WTC11 (cell line): ENCODE results near the gene IL1R1. TPM values are rescaled to one million over a fixed set of nuclear protein-coding genes. Genes with fewer than 3 reads are reported as not detected.

Experiments used
- ATAC-seq: fragments of 200-7000 bp; cut with Tn5 transposase; 2 replicates; pipeline ENCODE4 v1.10.0; 2021; ENCODE audit warnings: mild to moderate bottlenecking, moderate library complexity
- CTCF ChIA-PET: fragments of 300-600 bp; sonication (Branson Sonifier 250); formaldehyde crosslinking; loops from one replicate; lab custom pipeline; 2021; ENCODE audit warnings: antibody characterized with exemption; lab: Charles Lee
- POLR2A ChIA-PET: fragments of 350-600 bp; sonication (Branson Sonifier 250); formaldehyde crosslinking; loops from one replicate; lab custom pipeline; 2021; ENCODE audit warnings: antibody characterized with exemption; lab: Charles Lee
- DNase-seq: peaks from one replicate; pipeline ENCODE4 v3.0.0; 2021; ENCODE audit warnings: low spot score
- H3K27ac Mint-ChIP-seq: 2 replicates; pipeline ENCODE4 v1.8.0; 2021; ENCODE audit warnings: mixed read lengths
- H3K27me3 Mint-ChIP-seq: 2 replicates; pipeline ENCODE4 v1.8.0; 2021; ENCODE audit warnings: low read depth, mild to moderate bottlenecking, moderate library complexity, mixed read lengths
- H3K36me3 Mint-ChIP-seq: 2 replicates; pipeline ENCODE4 v1.8.0; 2021; ENCODE audit warnings: mixed read lengths
- H3K4me1 Mint-ChIP-seq: 2 replicates; pipeline ENCODE4 v1.8.0; 2022; ENCODE audit warnings: mixed read lengths
- H3K4me3 Mint-ChIP-seq: 2 replicates; pipeline ENCODE4 v1.8.0; 2021; ENCODE audit warnings: mild to moderate bottlenecking, moderate library complexity, mixed read lengths
- H3K9me3 Mint-ChIP-seq: 2 replicates; pipeline ENCODE4 v1.8.0; 2021; ENCODE audit warnings: mixed read lengths
- CBFB ChIP-seq: sonication (generic); formaldehyde crosslinking; IDR thresholded peaks from 2 replicates; pipeline ENCODE4 v1.8.1; 2022; ENCODE audit warnings: mild to moderate bottlenecking, low read depth, missing genetic modification reagents
- FOXJ3 ChIP-seq: sonication (generic); formaldehyde crosslinking; IDR thresholded peaks from 2 replicates; pipeline ENCODE4 v1.9.0; 2021; ENCODE audit warnings: missing genetic modification reagents, mild to moderate bottlenecking, borderline replicate concordance
- GABPB1 ChIP-seq: sonication (generic); formaldehyde crosslinking; IDR thresholded peaks from 2 replicates; pipeline ENCODE4 v1.8.1; 2023; ENCODE audit warnings: mild to moderate bottlenecking, missing genetic modification reagents
- GTF2I ChIP-seq: fragments of 250-450 bp; sonication (Bioruptor Pico); conservative IDR thresholded peaks from 2 replicates; pipeline ENCODE4 v1.4.0; 2021; ENCODE audit warnings: mild to moderate bottlenecking
- IRF2 ChIP-seq: sonication (generic); formaldehyde crosslinking; IDR thresholded peaks from 2 replicates; pipeline ENCODE4 v1.8.0; 2022; ENCODE audit warnings: low read depth, missing genetic modification reagents, borderline replicate concordance
- JUN ChIP-seq: sonication (generic); formaldehyde crosslinking; IDR thresholded peaks from 2 replicates; pipeline ENCODE4 v1.8.0; 2023; ENCODE audit warnings: mild to moderate bottlenecking, missing genetic modification reagents
- MYBL2 ChIP-seq: sonication (generic); formaldehyde crosslinking; IDR thresholded peaks from 2 replicates; pipeline ENCODE4 v1.8.1; 2023; ENCODE audit warnings: mild to moderate bottlenecking, moderate library complexity, missing genetic modification reagents
- NR3C1 ChIP-seq: sonication (generic); formaldehyde crosslinking; conservative IDR thresholded peaks from 2 replicates; pipeline ENCODE4 v1.8.1; 2023; ENCODE audit warnings: low read depth, mild to moderate bottlenecking, missing genetic modification reagents
- OVOL2 ChIP-seq: fragments of 250-450 bp; sonication (Bioruptor Pico); IDR thresholded peaks from 2 replicates; pipeline ENCODE4 v1.9.0; 2021; ENCODE audit warnings: mild to moderate bottlenecking, borderline replicate concordance
- SMAD3 ChIP-seq: sonication (generic); formaldehyde crosslinking; IDR thresholded peaks from 2 replicates; pipeline ENCODE4 v1.8.0; 2022; ENCODE audit warnings: missing genetic modification reagents, mild to moderate bottlenecking, borderline replicate concordance
- SOX15 ChIP-seq: fragments of 250-450 bp; sonication (Bioruptor Pico); IDR thresholded peaks from 2 replicates; pipeline ENCODE4 v1.9.0; 2021; ENCODE audit warnings: mild to moderate bottlenecking
- TEAD1 ChIP-seq: sonication (generic); formaldehyde crosslinking; IDR thresholded peaks from 2 replicates; pipeline ENCODE4 v1.8.0; 2022; ENCODE audit warnings: mild to moderate bottlenecking, missing genetic modification reagents
- TEAD4 ChIP-seq: sonication (generic); formaldehyde crosslinking; IDR thresholded peaks from 2 replicates; pipeline ENCODE4 v1.8.0; 2022; ENCODE audit warnings: mild to moderate bottlenecking, missing genetic modification reagents
- ZNF317 ChIP-seq: sonication (generic); formaldehyde crosslinking; IDR thresholded peaks from 2 replicates; pipeline ENCODE4 v1.8.1; 2023; ENCODE audit warnings: low read depth, mild to moderate bottlenecking, moderate library complexity, missing genetic modification reagents, borderline replicate concordance
- ZNF423 ChIP-seq: fragments of 250-450 bp; sonication (Bioruptor Pico); IDR thresholded peaks from 2 replicates; pipeline ENCODE4 v2.1.2; 2022; ENCODE audit warnings: mild to moderate bottlenecking, moderate library complexity
- total RNA-seq: library from RNA; stranded (reverse); gene quantifications from 3 replicates; pipeline ENCODE4 v1.2.3, GENCODE V29; 2021
- TF ChIP-seq, protein P1 (sequence below): sonication (generic); formaldehyde crosslinking; IDR thresholded peaks from 2 replicates; pipeline ENCODE4 v1.8.1; 2023; ENCODE audit warnings: mild to moderate bottlenecking, missing genetic modification reagents, borderline replicate concordance
- TF ChIP-seq, protein P2 (sequence below): sonication (generic); formaldehyde crosslinking; IDR thresholded peaks from 2 replicates; pipeline ENCODE4 v1.8.1; 2022; ENCODE audit warnings: mild to moderate bottlenecking, moderate library complexity, missing genetic modification reagents
- TF ChIP-seq, protein P3 (sequence below): fragments of 250-450 bp; sonication (Bioruptor Pico); IDR thresholded peaks from 2 replicates; pipeline ENCODE4 v1.9.0; 2021; ENCODE audit warnings: mild to moderate bottlenecking
- TF ChIP-seq, protein P4 (sequence below): sonication (generic); formaldehyde crosslinking; IDR thresholded peaks from 2 replicates; pipeline ENCODE4 v1.8.1; 2022; ENCODE audit warnings: mild to moderate bottlenecking, missing genetic modification reagents, moderate library complexity, borderline replicate concordance
- TF ChIP-seq, protein P5 (sequence below): sonication (generic); formaldehyde crosslinking; IDR thresholded peaks from 2 replicates; pipeline ENCODE4 v1.8.0; 2022; ENCODE audit warnings: mild to moderate bottlenecking, missing genetic modification reagents

Gene IL1R1
- total RNA-seq, 1 experiment from 2014 or later: 0.37 TPM

DNA sequence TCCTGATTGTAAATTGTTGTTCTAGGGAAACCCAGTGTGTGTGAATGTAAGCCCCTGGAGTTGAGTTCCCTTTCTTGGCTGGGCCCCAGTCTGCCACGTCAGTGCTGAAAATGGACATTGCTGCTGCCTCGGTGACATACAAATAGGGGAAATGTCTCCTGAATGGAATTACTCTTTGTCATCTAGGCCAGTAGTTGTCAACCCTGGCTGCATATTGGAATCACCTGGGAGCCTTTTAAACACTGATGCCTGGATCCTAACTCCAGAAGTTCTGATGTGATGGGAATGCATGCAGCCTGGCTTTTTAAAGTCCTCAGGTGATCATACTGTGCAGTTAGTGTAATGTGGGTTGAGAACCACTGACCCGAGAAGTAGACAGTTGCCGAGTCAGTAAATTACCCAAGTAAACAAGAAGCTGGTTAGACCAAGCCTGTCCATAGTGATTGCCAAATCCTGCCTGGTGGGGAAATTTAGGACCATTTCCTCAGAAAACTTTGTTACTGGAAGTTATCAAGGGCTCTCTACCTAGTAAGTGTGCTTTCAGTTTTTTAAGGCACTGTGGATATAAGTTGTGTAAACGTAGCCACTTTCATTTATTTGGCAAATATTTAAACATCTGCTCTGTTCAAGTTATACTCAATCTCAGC is 27.6 kb upstream of the IL1R1 start:
- POLR2A ChIA-PET: no interaction called here
- ATAC-seq (no peak), DNase-seq (no peak)
- H3K36me3 Mint-ChIP-seq: no peaks in the 10 kb centered on the region
- no peak overlapping the region for H3K4me3 Mint-ChIP-seq
- TF ChIP-seq GABPB1 (CRISPR knock-in tag): 0 out of 2 replicates have a peak, but pooled peaks have one; percentile 17
- TF ChIP-seq GTF2I (CRISPR knock-in tag): no peak
- H3K27ac Mint-ChIP-seq: no peak overlapping the region
- CTCF ChIA-PET: no interaction called here
- H3K27me3 Mint-ChIP-seq: no peaks in the 10 kb centered on the region; the same call in 1 of the 2 replicates
- H3K4me1 Mint-ChIP-seq: peaks cover 16% of the 10 kb centered on the region
- no peaks in the 10 kb centered on the region; the same call in none of the 2 replicates for H3K9me3 Mint-ChIP-seq

DNA sequence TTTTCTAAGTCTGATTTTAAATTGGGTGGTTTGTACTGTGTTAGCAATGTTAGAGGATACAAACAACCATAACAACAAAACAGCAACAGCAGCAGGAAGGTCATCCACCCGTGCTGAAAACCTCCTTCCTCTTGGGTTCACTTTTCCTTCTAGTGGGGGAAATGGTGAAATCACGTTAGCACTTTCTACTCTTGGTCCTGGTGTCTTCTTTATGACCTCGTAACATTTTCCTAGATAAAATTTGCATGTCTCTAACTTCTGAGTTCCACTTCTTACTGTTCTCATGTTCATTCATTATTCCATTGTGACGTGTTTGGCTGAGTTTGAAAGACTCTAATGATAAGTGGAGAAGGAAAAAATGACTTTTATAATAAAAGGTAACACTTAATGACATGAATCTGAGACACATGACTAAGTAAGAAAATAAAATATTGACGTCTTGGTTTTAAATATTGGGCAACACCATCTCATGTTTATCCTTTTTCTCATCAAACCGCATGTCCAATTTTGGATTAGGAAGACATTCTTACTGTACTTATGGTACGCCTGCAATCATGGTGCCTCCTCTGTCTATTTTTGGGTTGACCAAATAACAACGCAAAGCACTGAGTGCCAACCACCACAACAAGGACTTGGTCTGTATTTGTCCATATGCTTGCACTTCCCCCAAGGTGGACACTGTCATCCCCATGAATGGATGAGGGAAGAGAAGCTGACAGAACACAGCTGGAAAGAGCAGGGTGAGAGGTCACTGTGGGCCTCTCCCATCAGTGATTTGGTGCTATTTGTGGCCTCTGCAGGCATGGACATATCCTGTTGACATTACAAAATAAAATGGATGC is 25.7 kb upstream of the IL1R1 start:
- CTCF ChIA-PET: interaction anchor here (1.4 kb wide), 1 partner anchor 25 kb away, joined by 3 read pairs; the partner anchor contains the start of gene IL1R1
- no peak for TF ChIP-seq OVOL2 (CRISPR knock-in tag)
- no peak for TF ChIP-seq JUN
- TF ChIP-seq, protein P1, sequence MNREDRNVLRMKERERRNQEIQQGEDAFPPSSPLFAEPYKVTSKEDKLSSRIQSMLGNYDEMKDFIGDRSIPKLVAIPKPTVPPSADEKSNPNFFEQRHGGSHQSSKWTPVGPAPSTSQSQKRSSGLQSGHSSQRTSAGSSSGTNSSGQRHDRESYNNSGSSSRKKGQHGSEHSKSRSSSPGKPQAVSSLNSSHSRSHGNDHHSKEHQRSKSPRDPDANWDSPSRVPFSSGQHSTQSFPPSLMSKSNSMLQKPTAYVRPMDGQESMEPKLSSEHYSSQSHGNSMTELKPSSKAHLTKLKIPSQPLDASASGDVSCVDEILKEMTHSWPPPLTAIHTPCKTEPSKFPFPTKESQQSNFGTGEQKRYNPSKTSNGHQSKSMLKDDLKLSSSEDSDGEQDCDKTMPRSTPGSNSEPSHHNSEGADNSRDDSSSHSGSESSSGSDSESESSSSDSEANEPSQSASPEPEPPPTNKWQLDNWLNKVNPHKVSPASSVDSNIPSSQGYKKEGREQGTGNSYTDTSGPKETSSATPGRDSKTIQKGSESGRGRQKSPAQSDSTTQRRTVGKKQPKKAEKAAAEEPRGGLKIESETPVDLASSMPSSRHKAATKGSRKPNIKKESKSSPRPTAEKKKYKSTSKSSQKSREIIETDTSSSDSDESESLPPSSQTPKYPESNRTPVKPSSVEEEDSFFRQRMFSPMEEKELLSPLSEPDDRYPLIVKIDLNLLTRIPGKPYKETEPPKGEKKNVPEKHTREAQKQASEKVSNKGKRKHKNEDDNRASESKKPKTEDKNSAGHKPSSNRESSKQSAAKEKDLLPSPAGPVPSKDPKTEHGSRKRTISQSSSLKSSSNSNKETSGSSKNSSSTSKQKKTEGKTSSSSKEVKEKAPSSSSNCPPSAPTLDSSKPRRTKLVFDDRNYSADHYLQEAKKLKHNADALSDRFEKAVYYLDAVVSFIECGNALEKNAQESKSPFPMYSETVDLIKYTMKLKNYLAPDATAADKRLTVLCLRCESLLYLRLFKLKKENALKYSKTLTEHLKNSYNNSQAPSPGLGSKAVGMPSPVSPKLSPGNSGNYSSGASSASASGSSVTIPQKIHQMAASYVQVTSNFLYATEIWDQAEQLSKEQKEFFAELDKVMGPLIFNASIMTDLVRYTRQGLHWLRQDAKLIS (CRISPR knock-in tag): no peak
- TF ChIP-seq SMAD3 (CRISPR knock-in tag): no peak
- no peak for TF ChIP-seq IRF2 (CRISPR knock-in tag)
- TF ChIP-seq MYBL2 (CRISPR knock-in tag): no peak
- TF ChIP-seq SOX15: no peak
- no peak for TF ChIP-seq NR3C1 (CRISPR knock-in tag)
- TF ChIP-seq, protein P2, sequence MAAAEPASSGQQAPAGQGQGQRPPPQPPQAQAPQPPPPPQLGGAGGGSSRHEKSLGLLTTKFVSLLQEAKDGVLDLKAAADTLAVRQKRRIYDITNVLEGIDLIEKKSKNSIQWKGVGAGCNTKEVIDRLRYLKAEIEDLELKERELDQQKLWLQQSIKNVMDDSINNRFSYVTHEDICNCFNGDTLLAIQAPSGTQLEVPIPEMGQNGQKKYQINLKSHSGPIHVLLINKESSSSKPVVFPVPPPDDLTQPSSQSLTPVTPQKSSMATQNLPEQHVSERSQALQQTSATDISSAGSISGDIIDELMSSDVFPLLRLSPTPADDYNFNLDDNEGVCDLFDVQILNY (CRISPR knock-in tag): no peak
- H3K27me3 Mint-ChIP-seq: no peaks in the 10 kb centered on the region
- POLR2A ChIA-PET: no interaction called here
- no peaks in the 10 kb centered on the region for H3K36me3 Mint-ChIP-seq
- no peak overlapping the region for H3K27ac Mint-ChIP-seq
- H3K4me3 Mint-ChIP-seq: no peak overlapping the region
- H3K9me3 Mint-ChIP-seq: no peaks in the 10 kb centered on the region; the same call in none of the 2 replicates
- DNase-seq (no peak), ATAC-seq (no peak)
- H3K4me1 Mint-ChIP-seq: peaks cover 9% of the 10 kb centered on the region

- ChIA-PET POLR2A (interaction anchor here (0.6 kb wide), 1 partner anchor 16 kb away, joined by 4 read pairs; no protein-coding TSS in a partner anchor), CTCF (interaction anchor here (1.4 kb wide), 1 partner anchor 25 kb away, joined by 3 read pairs; the partner anchor contains the start of gene IL1R1)
- H3K9me3 Mint-ChIP-seq: no peaks in the 10 kb centered on the region; the same call in 1 of the 2 replicates
- no peak for DNase-seq
- H3K4me3 Mint-ChIP-seq: no peak overlapping the region
- no peaks in the 10 kb centered on the region for H3K36me3 Mint-ChIP-seq
- H3K4me1 Mint-ChIP-seq: peaks cover 3% of the 10 kb centered on the region
- ATAC-seq: no peak
- H3K27ac Mint-ChIP-seq: no peak overlapping the region
- no peaks in the 10 kb centered on the region for H3K27me3 Mint-ChIP-seq
- TF ChIP-seq TEAD1 (CRISPR knock-in tag): no peak
- TF ChIP-seq, protein P3, sequence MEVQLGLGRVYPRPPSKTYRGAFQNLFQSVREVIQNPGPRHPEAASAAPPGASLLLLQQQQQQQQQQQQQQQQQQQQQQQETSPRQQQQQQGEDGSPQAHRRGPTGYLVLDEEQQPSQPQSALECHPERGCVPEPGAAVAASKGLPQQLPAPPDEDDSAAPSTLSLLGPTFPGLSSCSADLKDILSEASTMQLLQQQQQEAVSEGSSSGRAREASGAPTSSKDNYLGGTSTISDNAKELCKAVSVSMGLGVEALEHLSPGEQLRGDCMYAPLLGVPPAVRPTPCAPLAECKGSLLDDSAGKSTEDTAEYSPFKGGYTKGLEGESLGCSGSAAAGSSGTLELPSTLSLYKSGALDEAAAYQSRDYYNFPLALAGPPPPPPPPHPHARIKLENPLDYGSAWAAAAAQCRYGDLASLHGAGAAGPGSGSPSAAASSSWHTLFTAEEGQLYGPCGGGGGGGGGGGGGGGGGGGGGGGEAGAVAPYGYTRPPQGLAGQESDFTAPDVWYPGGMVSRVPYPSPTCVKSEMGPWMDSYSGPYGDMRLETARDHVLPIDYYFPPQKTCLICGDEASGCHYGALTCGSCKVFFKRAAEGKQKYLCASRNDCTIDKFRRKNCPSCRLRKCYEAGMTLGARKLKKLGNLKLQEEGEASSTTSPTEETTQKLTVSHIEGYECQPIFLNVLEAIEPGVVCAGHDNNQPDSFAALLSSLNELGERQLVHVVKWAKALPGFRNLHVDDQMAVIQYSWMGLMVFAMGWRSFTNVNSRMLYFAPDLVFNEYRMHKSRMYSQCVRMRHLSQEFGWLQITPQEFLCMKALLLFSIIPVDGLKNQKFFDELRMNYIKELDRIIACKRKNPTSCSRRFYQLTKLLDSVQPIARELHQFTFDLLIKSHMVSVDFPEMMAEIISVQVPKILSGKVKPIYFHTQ (CRISPR knock-in tag): no peak
- no peak for TF ChIP-seq CBFB
- TF ChIP-seq FOXJ3 (CRISPR knock-in tag): no peak
- TF ChIP-seq, protein P4, sequence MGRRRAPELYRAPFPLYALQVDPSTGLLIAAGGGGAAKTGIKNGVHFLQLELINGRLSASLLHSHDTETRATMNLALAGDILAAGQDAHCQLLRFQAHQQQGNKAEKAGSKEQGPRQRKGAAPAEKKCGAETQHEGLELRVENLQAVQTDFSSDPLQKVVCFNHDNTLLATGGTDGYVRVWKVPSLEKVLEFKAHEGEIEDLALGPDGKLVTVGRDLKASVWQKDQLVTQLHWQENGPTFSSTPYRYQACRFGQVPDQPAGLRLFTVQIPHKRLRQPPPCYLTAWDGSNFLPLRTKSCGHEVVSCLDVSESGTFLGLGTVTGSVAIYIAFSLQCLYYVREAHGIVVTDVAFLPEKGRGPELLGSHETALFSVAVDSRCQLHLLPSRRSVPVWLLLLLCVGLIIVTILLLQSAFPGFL (CRISPR knock-in tag): no peak
- TF ChIP-seq, protein P5, sequence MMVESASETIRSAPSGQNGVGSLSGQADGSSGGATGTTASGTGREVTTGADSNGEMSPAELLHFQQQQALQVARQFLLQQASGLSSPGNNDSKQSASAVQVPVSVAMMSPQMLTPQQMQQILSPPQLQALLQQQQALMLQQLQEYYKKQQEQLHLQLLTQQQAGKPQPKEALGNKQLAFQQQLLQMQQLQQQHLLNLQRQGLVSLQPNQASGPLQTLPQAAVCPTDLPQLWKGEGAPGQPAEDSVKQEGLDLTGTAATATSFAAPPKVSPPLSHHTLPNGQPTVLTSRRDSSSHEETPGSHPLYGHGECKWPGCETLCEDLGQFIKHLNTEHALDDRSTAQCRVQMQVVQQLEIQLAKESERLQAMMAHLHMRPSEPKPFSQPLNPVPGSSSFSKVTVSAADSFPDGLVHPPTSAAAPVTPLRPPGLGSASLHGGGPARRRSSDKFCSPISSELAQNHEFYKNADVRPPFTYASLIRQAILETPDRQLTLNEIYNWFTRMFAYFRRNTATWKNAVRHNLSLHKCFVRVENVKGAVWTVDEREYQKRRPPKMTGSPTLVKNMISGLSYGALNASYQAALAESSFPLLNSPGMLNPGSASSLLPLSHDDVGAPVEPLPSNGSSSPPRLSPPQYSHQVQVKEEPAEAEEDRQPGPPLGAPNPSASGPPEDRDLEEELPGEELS (CRISPR knock-in tag): no peak
- no peak for TF ChIP-seq TEAD4 (CRISPR knock-in tag)
- no peak for TF ChIP-seq ZNF317 (CRISPR knock-in tag)
- no peak for TF ChIP-seq ZNF423 (CRISPR knock-in tag)
These were observed 25.1 kb upstream of the IL1R1 start for GRCh38 chr2:102117472-102117858.
